Panc1 (cell line): ENCODE data around the gene CLEC9A.

Experiments used
- POLR2AphosphoS5 ChIP-seq: IDR thresholded peaks from 2 replicates; pipeline ENCODE4 v1.6.1; 2012; ENCODE audit warnings: mild to moderate bottlenecking, low read depth, low read length, moderate library complexity
- SIN3A ChIP-seq: IDR thresholded peaks from 2 replicates; pipeline ENCODE4 v1.6.1; 2012; ENCODE audit warnings: low read depth, mild to moderate bottlenecking, low read length, moderate library complexity, borderline replicate concordance; ENCODE audit not compliant: insufficient read depth
- TCF7L2 ChIP-seq: IDR thresholded peaks from 2 replicates; pipeline ENCODE4 v1.6.1; 2011; ENCODE audit warnings: mild to moderate bottlenecking, low read depth, low read length, inconsistent platforms
- TF ChIP-seq, protein P1 (sequence below): fragments of 450-650 bp; IDR thresholded peaks from 2 replicates; pipeline ENCODE4 v1.5.1; 2017; ENCODE audit warnings: mild to moderate bottlenecking
- TF ChIP-seq, protein P2 (sequence below), 2 experiments: IDR thresholded peaks; 2 replicates each; pipeline ENCODE4 v1.6.1; 2011 to 2012; ENCODE audit warnings: low read depth in 2 of 2, control low read depth in 1 of 2, low read length in 1 of 2, mild to moderate bottlenecking in 1 of 2, moderate library complexity in 1 of 2; ENCODE audit not compliant: insufficient read depth in 1 of 2

GRCh38 chr12:10021342-10021741 is 9.1 kb upstream of the CLEC9A start:
- TF ChIP-seq, protein P1, sequence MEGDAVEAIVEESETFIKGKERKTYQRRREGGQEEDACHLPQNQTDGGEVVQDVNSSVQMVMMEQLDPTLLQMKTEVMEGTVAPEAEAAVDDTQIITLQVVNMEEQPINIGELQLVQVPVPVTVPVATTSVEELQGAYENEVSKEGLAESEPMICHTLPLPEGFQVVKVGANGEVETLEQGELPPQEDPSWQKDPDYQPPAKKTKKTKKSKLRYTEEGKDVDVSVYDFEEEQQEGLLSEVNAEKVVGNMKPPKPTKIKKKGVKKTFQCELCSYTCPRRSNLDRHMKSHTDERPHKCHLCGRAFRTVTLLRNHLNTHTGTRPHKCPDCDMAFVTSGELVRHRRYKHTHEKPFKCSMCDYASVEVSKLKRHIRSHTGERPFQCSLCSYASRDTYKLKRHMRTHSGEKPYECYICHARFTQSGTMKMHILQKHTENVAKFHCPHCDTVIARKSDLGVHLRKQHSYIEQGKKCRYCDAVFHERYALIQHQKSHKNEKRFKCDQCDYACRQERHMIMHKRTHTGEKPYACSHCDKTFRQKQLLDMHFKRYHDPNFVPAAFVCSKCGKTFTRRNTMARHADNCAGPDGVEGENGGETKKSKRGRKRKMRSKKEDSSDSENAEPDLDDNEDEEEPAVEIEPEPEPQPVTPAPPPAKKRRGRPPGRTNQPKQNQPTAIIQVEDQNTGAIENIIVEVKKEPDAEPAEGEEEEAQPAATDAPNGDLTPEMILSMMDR, result no peak
- TF ChIP-seq TCF7L2 (no peak), POLR2AphosphoS5 (no peak), SIN3A (no peak)
- TF ChIP-seq, protein P2, sequence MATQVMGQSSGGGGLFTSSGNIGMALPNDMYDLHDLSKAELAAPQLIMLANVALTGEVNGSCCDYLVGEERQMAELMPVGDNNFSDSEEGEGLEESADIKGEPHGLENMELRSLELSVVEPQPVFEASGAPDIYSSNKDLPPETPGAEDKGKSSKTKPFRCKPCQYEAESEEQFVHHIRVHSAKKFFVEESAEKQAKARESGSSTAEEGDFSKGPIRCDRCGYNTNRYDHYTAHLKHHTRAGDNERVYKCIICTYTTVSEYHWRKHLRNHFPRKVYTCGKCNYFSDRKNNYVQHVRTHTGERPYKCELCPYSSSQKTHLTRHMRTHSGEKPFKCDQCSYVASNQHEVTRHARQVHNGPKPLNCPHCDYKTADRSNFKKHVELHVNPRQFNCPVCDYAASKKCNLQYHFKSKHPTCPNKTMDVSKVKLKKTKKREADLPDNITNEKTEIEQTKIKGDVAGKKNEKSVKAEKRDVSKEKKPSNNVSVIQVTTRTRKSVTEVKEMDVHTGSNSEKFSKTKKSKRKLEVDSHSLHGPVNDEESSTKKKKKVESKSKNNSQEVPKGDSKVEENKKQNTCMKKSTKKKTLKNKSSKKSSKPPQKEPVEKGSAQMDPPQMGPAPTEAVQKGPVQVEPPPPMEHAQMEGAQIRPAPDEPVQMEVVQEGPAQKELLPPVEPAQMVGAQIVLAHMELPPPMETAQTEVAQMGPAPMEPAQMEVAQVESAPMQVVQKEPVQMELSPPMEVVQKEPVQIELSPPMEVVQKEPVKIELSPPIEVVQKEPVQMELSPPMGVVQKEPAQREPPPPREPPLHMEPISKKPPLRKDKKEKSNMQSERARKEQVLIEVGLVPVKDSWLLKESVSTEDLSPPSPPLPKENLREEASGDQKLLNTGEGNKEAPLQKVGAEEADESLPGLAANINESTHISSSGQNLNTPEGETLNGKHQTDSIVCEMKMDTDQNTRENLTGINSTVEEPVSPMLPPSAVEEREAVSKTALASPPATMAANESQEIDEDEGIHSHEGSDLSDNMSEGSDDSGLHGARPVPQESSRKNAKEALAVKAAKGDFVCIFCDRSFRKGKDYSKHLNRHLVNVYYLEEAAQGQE (IDR thresholded peaks at IDR 0.05; ENCODE audit: insufficient read depth in 1 of 2, low read depth in 2 of 2, low read length in 1 of 2), result no peak
